ENCODE results near the gene FAIM.

- TF ChIP-seq, protein P1, sequence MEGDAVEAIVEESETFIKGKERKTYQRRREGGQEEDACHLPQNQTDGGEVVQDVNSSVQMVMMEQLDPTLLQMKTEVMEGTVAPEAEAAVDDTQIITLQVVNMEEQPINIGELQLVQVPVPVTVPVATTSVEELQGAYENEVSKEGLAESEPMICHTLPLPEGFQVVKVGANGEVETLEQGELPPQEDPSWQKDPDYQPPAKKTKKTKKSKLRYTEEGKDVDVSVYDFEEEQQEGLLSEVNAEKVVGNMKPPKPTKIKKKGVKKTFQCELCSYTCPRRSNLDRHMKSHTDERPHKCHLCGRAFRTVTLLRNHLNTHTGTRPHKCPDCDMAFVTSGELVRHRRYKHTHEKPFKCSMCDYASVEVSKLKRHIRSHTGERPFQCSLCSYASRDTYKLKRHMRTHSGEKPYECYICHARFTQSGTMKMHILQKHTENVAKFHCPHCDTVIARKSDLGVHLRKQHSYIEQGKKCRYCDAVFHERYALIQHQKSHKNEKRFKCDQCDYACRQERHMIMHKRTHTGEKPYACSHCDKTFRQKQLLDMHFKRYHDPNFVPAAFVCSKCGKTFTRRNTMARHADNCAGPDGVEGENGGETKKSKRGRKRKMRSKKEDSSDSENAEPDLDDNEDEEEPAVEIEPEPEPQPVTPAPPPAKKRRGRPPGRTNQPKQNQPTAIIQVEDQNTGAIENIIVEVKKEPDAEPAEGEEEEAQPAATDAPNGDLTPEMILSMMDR (conservative IDR thresholded peaks at IDR 0.05), result no peak
- no peak for TF ChIP-seq ZFX (IDR thresholded peaks at IDR 0.05)
Observed at GRCh38 chr3:138587374-138587773, 21.2 kb upstream of the FAIM start.

All from C4-2B (cell line).